Tongue (tissue), 3 donors: ENCODE results near the gene CRTAC1. TPM values are rescaled to one million over a fixed set of nuclear protein-coding genes. Genes with fewer than 3 reads are reported as not detected.
"Not testable (repeated sequence)": the region's sequence is repeated elsewhere in the genome, so short reads cannot be mapped to it uniquely, and the experiment has no call there.

ENCODE experiments used
- DNase-seq: peaks from one replicate; pipeline ENCODE4 v3.0.0-alpha.2; 2015
- small RNA-seq: library from RNA; depleted of rRNA; stranded (forward); fragments of <200 nt; gene quantifications from one replicate; pipeline ENCODE3, GENCODE V24; 2014; ENCODE audit warnings: low replicate concordance
- total RNA-seq: library from RNA; depleted of rRNA; stranded (reverse); fragments of >200 nt; gene quantifications from one replicate; pipeline ENCODE4 v1.2.3, GENCODE V29; 2014

CRTAC1 gene
- total RNA-seq, 1 donor from 2014 or later, result 2.6 TPM

- DNase-seq, result not testable (repeated sequence)
Measured at GRCh38 chr10:97842114-97842513, 188.3 kb downstream of the CRTAC1 start.

GRCh38 chr10:97841166-97841565 is 189.3 kb downstream of the CRTAC1 start:
- not testable (repeated sequence) for DNase-seq

GRCh38 chr10:97838091-97838490 is 192.3 kb downstream of the CRTAC1 start:
- no peak for DNase-seq

GRCh38 chr10:97836446-97836845 is 194.0 kb downstream of the CRTAC1 start:
- DNase-seq, result no peak

- no peak for DNase-seq
Measured at GRCh38 chr10:97831259-97831658, 199.2 kb downstream of the CRTAC1 start.

- no peak for DNase-seq
Measured at GRCh38 chr10:97830064-97830463, 200.4 kb downstream of the CRTAC1 start.

GRCh38 chr10:97828721-97829120 is 201.7 kb downstream of the CRTAC1 start:
- DNase-seq, result no peak

GRCh38 chr10:97827702-97828291 is 202.6 kb downstream of the CRTAC1 start:
- no peak for DNase-seq

- no peak for DNase-seq
Measured at GRCh38 chr10:97826892-97827291, 203.5 kb downstream of the CRTAC1 start.

- DNase-seq, result no peak
Measured at GRCh38 chr10:97825020-97825760, 205.2 kb downstream of the CRTAC1 start.

- DNase-seq, result no peak
Measured at GRCh38 chr10:97823734-97824133, 206.7 kb downstream of the CRTAC1 start.

- DNase-seq, result no peak
Measured at GRCh38 chr10:97822261-97822687, 208.1 kb downstream of the CRTAC1 start.

GRCh38 chr10:97821308-97822038 is 208.9 kb downstream of the CRTAC1 start:
- DNase-seq, result no peak

- no peak for DNase-seq
Measured at GRCh38 chr10:97820096-97820704, 210.2 kb downstream of the CRTAC1 start.

GRCh38 chr10:97818572-97818971 is 211.8 kb downstream of the CRTAC1 start:
- no peak for DNase-seq

GRCh38 chr10:97816609-97817008 is 213.8 kb downstream of the CRTAC1 start:
- DNase-seq, result no peak

Small RNA genes within 50 kb of the gene (small RNA-seq; reads per million reads assigned to genes)
- not detected for gene AL355301.1

Other genes starting within 250 kb of the CRTAC1 start
- gene GOLGA7B, start 180.8 kb downstream of the CRTAC1 start, total RNA-seq, result 0.10 TPM
- gene R3HCC1L, start 104.0 kb upstream of the CRTAC1 start, total RNA-seq, result 17.4 TPM
- 10.5 TPM for gene LOXL4, start 237.6 kb upstream of the CRTAC1 start, total RNA-seq